Fibroblast of lung (primary cell): ENCODE measurements around the gene RCBTB2.

Source experiments
- CTCF ChIP-seq, 2 donors: IDR thresholded peaks in 1 of 2; conservative IDR thresholded peaks in 1 of 2; 1 replicate in 1 of 2; 2 replicates in 1 of 2; pipeline ENCODE4 v1.5.1; 2011 to 2012; ENCODE audit warnings: low read length in 2 of 2, control low read depth in 1 of 2, inconsistent platforms in 1 of 2, low read depth in 1 of 2, mild to moderate bottlenecking in 1 of 2
- EZH2 ChIP-seq: IDR thresholded peaks from 2 replicates; pipeline ENCODE4 v1.5.1; 2012; ENCODE audit warnings: low read length, control low read depth, mild to moderate bottlenecking; ENCODE audit errors: missing control alignments

DNA sequence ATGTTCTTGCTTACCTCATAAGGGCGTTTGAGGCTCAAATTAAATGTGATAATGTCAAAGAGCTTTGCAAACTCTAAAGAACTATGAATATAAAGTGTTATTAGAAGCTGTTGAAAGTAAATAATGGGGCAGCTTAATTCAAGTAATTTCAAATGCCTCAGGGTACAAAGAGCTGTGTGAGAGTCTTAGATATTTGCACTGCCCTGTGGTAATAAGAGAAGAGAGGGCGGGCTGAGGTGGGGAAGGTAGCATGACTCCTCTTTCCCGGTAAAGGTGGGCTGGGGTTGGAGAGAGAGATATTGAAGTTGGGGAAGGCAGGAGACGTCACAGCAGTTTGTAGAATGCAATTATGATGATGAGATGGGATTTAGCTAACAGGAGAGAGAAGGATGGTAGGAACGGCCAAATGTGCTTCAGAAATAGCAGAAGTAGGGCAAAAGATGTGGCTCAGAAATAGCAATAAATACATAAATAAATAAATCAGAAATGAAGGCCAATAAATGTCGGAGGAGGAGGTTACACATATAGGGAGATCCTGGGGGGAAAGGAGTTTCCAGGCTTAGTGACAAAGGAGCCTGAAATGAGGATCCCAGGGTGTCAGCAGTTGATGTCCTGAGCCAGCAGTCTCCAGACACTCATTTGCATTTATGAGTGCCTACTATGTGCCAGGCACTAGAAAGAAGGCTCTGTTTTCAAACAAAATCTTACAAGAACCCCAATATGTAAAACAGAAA lies 35.7 kb upstream of the RCBTB2 start:
- TF ChIP-seq CTCF (conservative IDR thresholded peaks at IDR 0.05 in 1 of 2, IDR thresholded peaks at IDR 0.05 in 1 of 2; ENCODE audit: low read depth in 1 of 2, low read length in 2 of 2) (no peak), EZH2 (no peak)
